GM12875 (cell line): ENCODE results near the gene WDCP.

Experiments
- H3K4me3 ChIP-seq: one replicate; pipeline ENCODE4 v1.5.1; 2011; ENCODE audit warnings: low read depth, low read length, control low read depth
- CTCF ChIP-seq: IDR thresholded peaks from 2 replicates; pipeline ENCODE4 v1.5.1; 2011; ENCODE audit warnings: low read depth, mild to moderate bottlenecking, control low read depth, inconsistent platforms, low read length, moderate library complexity, borderline replicate concordance; ENCODE audit not compliant: insufficient read depth

Gene WDCP

GRCh38 chr2:24007693-24008092, 39.5 kb downstream of the WDCP start:
- TF ChIP-seq CTCF: no peak
- no peak overlapping the region for H3K4me3 ChIP-seq

- no peak for TF ChIP-seq CTCF
- H3K4me3 ChIP-seq: no peak overlapping the region
Observed at GRCh38 chr2:23994567-23994966, 52.6 kb downstream of the WDCP start.

GRCh38 chr2:23993736-23994269, 53.4 kb downstream of the WDCP start:
- TF ChIP-seq CTCF: no peak
- no peak overlapping the region for H3K4me3 ChIP-seq

- H3K4me3 ChIP-seq: no peak overlapping the region
- TF ChIP-seq CTCF: no peak
Observed at GRCh38 chr2:23992931-23993330, 54.3 kb downstream of the WDCP start.

- TF ChIP-seq CTCF: no peak
- H3K4me3 ChIP-seq: no peak overlapping the region
Observed at GRCh38 chr2:23988371-23988770, 58.8 kb downstream of the WDCP start.
